Measurements from ENCODE around the gene GBF1.

GBF1 gene

GRCh38 chr10:102414749-102415148 is 169.4 kb downstream of the GBF1 start:
- no peak for TF ChIP-seq CTCF (conservative IDR thresholded peaks at IDR 0.05)
- no peak overlapping the region for H3K27ac ChIP-seq

GRCh38 chr10:102416283-102416682 is 171.0 kb downstream of the GBF1 start:
- no peak for TF ChIP-seq CTCF (conservative IDR thresholded peaks at IDR 0.05)
- H3K27ac ChIP-seq: no peak overlapping the region

GRCh38 chr10:102416695-102417094 is 171.4 kb downstream of the GBF1 start:
- TF ChIP-seq CTCF (conservative IDR thresholded peaks at IDR 0.05): no peak
- H3K27ac ChIP-seq: no peak overlapping the region

- no peak for TF ChIP-seq CTCF (conservative IDR thresholded peaks at IDR 0.05)
- peak within 1 kb of the TSS; percentile 95 for H3K27ac ChIP-seq
Measured at GRCh38 chr10:102418622-102419268, 173.4 kb downstream of the GBF1 start, which contains the start of gene PSD. Gene PSD, minus strand, starts transcription at chr10:102418785. Its CDS starts 1,747 bp downstream, at chr10:102417038.

- peak overlapping the region; percentile 95 for H3K27ac ChIP-seq
- no peak for TF ChIP-seq CTCF (conservative IDR thresholded peaks at IDR 0.05)
Measured at GRCh38 chr10:102419269-102420180, 174.2 kb downstream of the GBF1 start.

GRCh38 chr10:102420181-102420713 is 174.9 kb downstream of the GBF1 start:
- no peak for TF ChIP-seq CTCF (conservative IDR thresholded peaks at IDR 0.05)
- peak overlapping the region; percentile 95 for H3K27ac ChIP-seq
